ENCODE data around the gene C19orf81. TPM values are rescaled to one million over a fixed set of nuclear protein-coding genes. Genes with fewer than 3 reads are reported as not detected.
A peak's percentile ranks its signal among the peaks of the same experiment; 100 is the strongest.

C19orf81 gene
- total and polyA plus RNA-seq, 9 of the 15 experiments (the other 6 are each of a cell fraction or from before 2014, with no cell fraction given) = 2.5 to 42.9 (median 33.0) TPM; not detected in 4

- no peak overlapping the region for H3K9ac ChIP-seq (ENCODE audit: insufficient read depth in 1 of 2, low read depth in 2 of 2, low read length in 2 of 2)
- peaks cover 16 to 32% of the 10 kb centered on the region in 2 experiments; a peak in 4 of 5 replicates for H3K27me3 ChIP-seq (ENCODE audit: control insufficient read depth in 2 of 2, insufficient read depth in 2 of 2, low read length in 2 of 2)
- intact Hi-C loops (cut with micrococcal nuclease) = loop anchor here (5.0 to 10.0 kb wide), 3 partner anchors 99 to 386 kb away; no protein-coding TSS in a partner anchor
- H3K4me3 ChIP-seq = no peak overlapping the region
- H3K9me3 ChIP-seq (replicated peaks; ENCODE audit: control insufficient read depth, insufficient read depth, low read depth, low read length) = no peaks in the 10 kb centered on the region
- peaks cover 0 to 19% of the 10 kb centered on the region in 2 experiments; a peak in 2 of 5 replicates for H3K4me1 ChIP-seq (replicated peaks in 1 of 2; ENCODE audit: control insufficient read depth in 2 of 2, insufficient read depth in 2 of 2, low read length in 2 of 2)
- WGBS (ENCODE audit: insufficient coverage, low coverage, missing lambda C conversion rate) = 16% methylated on average over 5 of the region's 5 CpGs
- no peak overlapping the region for H2AFZ ChIP-seq (ENCODE audit: low read depth, low read length)
- no peak for DNase-seq (ENCODE audit: extremely low read depth in 1 of 4, low spot score in 3 of 4)
- BruUV-seq (replicated peaks) = no TSS peak
- peak; percentile 48 for TF ChIP-seq RBM25 (IDR thresholded peaks at IDR 0.05; ENCODE audit: low read depth, low read length, severe bottlenecking)
- 0 out of 4 replicates have a peak, but pooled peaks of 1 of the 2 experiments have one; percentile 21 for TF ChIP-seq RCOR1 (IDR thresholded peaks at IDR 0.05; ENCODE audit: borderline replicate concordance in 1 of 2, low read depth in 2 of 2, low read length in 2 of 2)
- no peak for TF ChIP-seq BACH1 (tag; IDR thresholded peaks at IDR 0.05)
- peak; percentile 75 for TF ChIP-seq BCOR (IDR thresholded peaks at IDR 0.05)
- no peaks in the 10 kb centered on the region for H3K36me3 ChIP-seq (ENCODE audit: control insufficient read depth, insufficient read depth, low read length)
- H3K79me2 ChIP-seq (ENCODE audit: control insufficient read depth, insufficient read depth, low read length) = no peaks in the 10 kb centered on the region
- H4K20me1 ChIP-seq (replicated peaks; ENCODE audit: control insufficient read depth, insufficient read depth, low read length) = no peaks in the 10 kb centered on the region; the same call in 1 of the 2 replicates
- no peak for ATAC-seq
- H3K27ac ChIP-seq (ENCODE audit: extremely low read depth, low read depth, low read length) = no peak overlapping the region
- ChIA-PET CTCF (ENCODE audit: low intra/inter-chr PET ratio) (interaction anchor here (6.0 kb wide), 1 partner anchor 77 kb away, joined by 61 read pairs; no protein-coding TSS in a partner anchor), POLR2A (interaction anchor here (0.9 kb wide), 1 partner anchor 15 kb away, joined by 5 read pairs; no protein-coding TSS in a partner anchor)
- H3K4me2 ChIP-seq (ENCODE audit: insufficient read depth, low read length) = no peak overlapping the region
- no peaks in the 10 kb centered on the region for H3K9me1 ChIP-seq (ENCODE audit: control insufficient read depth, insufficient read depth, low read length)
- no peak for FAIRE-seq
- in situ Hi-C loops (cut with MboI) = loop anchor here (5.0 to 10.0 kb wide), 3 partner anchors 81 to 388 kb away; no protein-coding TSS in a partner anchor
Observed at GRCh38 chr19:50706387-50706786, 57.1 kb downstream of the C19orf81 start.

Measured in K562 (cell line).